Stomach (tissue), 9 donors: ENCODE data around the gene PRRX2. TPM values are rescaled to one million over a fixed set of nuclear protein-coding genes. Genes with fewer than 3 reads are reported as not detected.

Source experiments
- DNase-seq, 2 donors: peaks; one replicate each; pipeline versions ENCODE4 v3.0.0 to v3.0.0-alpha.2; 2013 to 2019
- H3K27ac ChIP-seq, 5 donors: fragments of 200-600 bp in 4 of 5; sonication (generic) in 4 of 5; one replicate each; pipeline ENCODE4 v1.5.1; 2013 to 2019; ENCODE audit warnings: mild to moderate bottlenecking in 1 of 5, moderate library complexity in 1 of 5
- H3K27me3 ChIP-seq, 3 donors: fragments of 200-600 bp; sonication (generic); one replicate each; pipeline ENCODE4 v1.5.1; 2017 to 2019; ENCODE audit warnings: mixed run types in 1 of 3
- H3K36me3 ChIP-seq, 4 donors: fragments of 200-600 bp; sonication (generic); 1 replicate in 3 of 4; 2 replicates in 1 of 4; pipeline ENCODE4 v1.5.1; 2016 to 2019
- H3K4me1 ChIP-seq, 4 donors: fragments of 200-600 bp; sonication (generic); one replicate each; pipeline ENCODE4 v1.5.1; 2016 to 2019
- H3K4me3 ChIP-seq, 4 donors: fragments of 200-600 bp; sonication (generic) in 3 of 4; one replicate each; pipeline ENCODE4 v1.5.1; 2016 to 2019; ENCODE audit warnings: mild to moderate bottlenecking in 1 of 4
- H3K9me3 ChIP-seq, 4 donors: fragments of 200-600 bp; sonication (generic); one replicate each; pipeline ENCODE4 v1.5.1; 2016 to 2019
- CTCF ChIP-seq, 7 experiments: fragments of 450-650 bp in 4 of 7; fragments of 200-600 bp in 3 of 7; sonication (generic) in 3 of 7; IDR thresholded peaks; one replicate each; pipeline ENCODE4 v1.5.1; 2016 to 2019; ENCODE audit warnings: antibody characterized with exemption in 7 of 7, control low read depth in 2 of 7, mild to moderate bottlenecking in 1 of 7
- EP300 ChIP-seq: sonication (generic); formaldehyde crosslinking; IDR thresholded peaks from one replicate; pipeline ENCODE4 v1.6.1; 2017; ENCODE audit warnings: antibody characterized with exemption
- POLR2A ChIP-seq, 4 donors: fragments of 450-650 bp; IDR thresholded peaks; one replicate each; pipeline ENCODE4 v1.6.1; 2016; ENCODE audit warnings: antibody characterized with exemption in 4 of 4, control low read depth in 2 of 4, mild to moderate bottlenecking in 1 of 4, moderate library complexity in 1 of 4
- POLR2AphosphoS5 ChIP-seq, 3 donors: sonication (generic); formaldehyde crosslinking; IDR thresholded peaks; one replicate each; pipeline ENCODE4 v1.6.1; 2016; ENCODE audit warnings: antibody characterized with exemption in 3 of 3
- WGBS, 5 donors: extraction: QIAGEN DNeasy Blood & Tissue Kit in 3 of 5; methylation state at CpG; one replicate each; pipeline versions ENCODE4 v1.1.5 to v1.1.7; 2013 to 2018; 5-methylcytosine and 5-hydroxymethylcytosine counted together
- intact Hi-C: fragments of 100-400 bp; cut with DNase I; formaldehyde crosslinking; loops from one replicate; pipeline ENCODE4 v1.15.1; 2023; ENCODE audit warnings: low total_unique reads
- polyA plus RNA-seq, 3 donors: library from polyadenylated mRNA; stranded (reverse); fragments of 200-250 nt; gene quantifications; one replicate each; pipeline ENCODE4 v1.2.3, GENCODE V29; 2013
- total RNA-seq, 5 donors: library from RNA; depleted of rRNA; stranded (reverse); fragments of >200 nt; gene quantifications; one replicate each; pipeline versions ENCODE4 v1.1.0 to v1.2.3, GENCODE V29; 2014 to 2016
- donor health status: healthy with polysubstance abuse.
- donor health status: Bipolar disorder and iron deficiency.
- donor health status: healthy.

Gene PRRX2
- total and polyA plus RNA-seq, 8 donors = 0.87 to 8.4 (median 3.0) TPM; not detected in 2

GRCh38 chr9:129712634-129713401, 47.4 kb downstream of the PRRX2 start:
- WGBS, 5 donors = 35 to 56% (median 48%) methylated on average over 18 to 26 of the region's 26 CpGs
- intact Hi-C loops = no loop called here
- peak in 1 of 3 donors; percentile 10 for TF ChIP-seq POLR2AphosphoS5 (IDR thresholded peaks at IDR 0.05)
- TF ChIP-seq CTCF (IDR thresholded peaks at IDR 0.05) = no peak
- no peak for TF ChIP-seq POLR2A (IDR thresholded peaks at IDR 0.05)
- TF ChIP-seq EP300 = no peak
- no peaks in the 10 kb centered on the region for H3K36me3 ChIP-seq
- peak in 1 of 2 donors; percentile 30 for DNase-seq
- H3K27me3 ChIP-seq = peaks cover 0 to 9% (median 0%) of the 10 kb centered on the region in 3 donors
- H3K4me3 ChIP-seq = no peak overlapping the region
- H3K27ac ChIP-seq = peak overlapping the region in 4 of 5 donors; percentile 50 to 72 (median 60)
- peaks cover 8 to 23% (median 13%) of the 10 kb centered on the region in 4 donors for H3K4me1 ChIP-seq
- no peaks in the 10 kb centered on the region for H3K9me3 ChIP-seq

- no peak overlapping the region for H3K4me3 ChIP-seq
- TF ChIP-seq POLR2A (IDR thresholded peaks at IDR 0.05) (no peak), POLR2AphosphoS5 (IDR thresholded peaks at IDR 0.05) (no peak), EP300 (no peak), CTCF (IDR thresholded peaks at IDR 0.05) (no peak)
- 84 to 91% (median 88%) methylated on average over 10 of the region's 10 CpGs for WGBS, 5 donors
- H3K9me3 ChIP-seq = no peaks in the 10 kb centered on the region
- DNase-seq = peak in 1 of 2 donors; percentile 1
- intact Hi-C loops = no loop called here
- H3K27ac ChIP-seq = peak overlapping the region in 4 of 5 donors; percentile 50 to 72 (median 60)
- H3K4me1 ChIP-seq = peaks cover 8 to 23% (median 13%) of the 10 kb centered on the region in 4 donors
- no peaks in the 10 kb centered on the region for H3K36me3 ChIP-seq
- H3K27me3 ChIP-seq = peaks cover 0 to 9% (median 0%) of the 10 kb centered on the region in 3 donors
These were observed 47.9 kb downstream of the PRRX2 start for GRCh38 chr9:129713402-129713679.

GRCh38 chr9:129714511-129715061, 49.1 kb downstream of the PRRX2 start:
- no peak for TF ChIP-seq POLR2AphosphoS5 (IDR thresholded peaks at IDR 0.05)
- TF ChIP-seq POLR2A (IDR thresholded peaks at IDR 0.05) = no peak
- TF ChIP-seq CTCF (IDR thresholded peaks at IDR 0.05) = no peak
- TF ChIP-seq EP300 = no peak
- WGBS, 5 donors = 62 to 82% (median 80%) methylated on average over 15 of the region's 15 CpGs
- Histone ChIP-seq H3K4me1 (peaks cover 8 to 23% (median 13%) of the 10 kb centered on the region in 4 donors), H3K36me3 (no peaks in the 10 kb centered on the region), H3K27me3 (peaks cover 0 to 16% (median 0%) of the 10 kb centered on the region in 3 donors), H3K4me3 (no peak overlapping the region), H3K9me3 (no peaks in the 10 kb centered on the region), H3K27ac (no peak overlapping the region)
- peak in 1 of 2 donors; percentile 20 for DNase-seq
- intact Hi-C loops = no loop called here

GRCh38 chr9:129716091-129716490, 50.6 kb downstream of the PRRX2 start:
- peak in 1 of 2 donors; percentile 28 for DNase-seq
- TF ChIP-seq CTCF (IDR thresholded peaks at IDR 0.05) = no peak
- no peak for TF ChIP-seq POLR2A (IDR thresholded peaks at IDR 0.05)
- peak in 1 of 3 donors; percentile 50 for TF ChIP-seq POLR2AphosphoS5 (IDR thresholded peaks at IDR 0.05)
- TF ChIP-seq EP300 = no peak
- H3K4me3 ChIP-seq = no peak overlapping the region
- H3K36me3 ChIP-seq = no peaks in the 10 kb centered on the region
- WGBS, 5 donors = 34 to 65% (median 56%) methylated on average over 5 of the region's 5 CpGs
- H3K27ac ChIP-seq = peak overlapping the region in 1 of 5 donors; percentile 24
- intact Hi-C loops = no loop called here
- no peaks in the 10 kb centered on the region for H3K9me3 ChIP-seq
- peaks cover 8 to 23% (median 13%) of the 10 kb centered on the region in 4 donors for H3K4me1 ChIP-seq
- peaks cover 0 to 27% (median 0%) of the 10 kb centered on the region in 3 donors for H3K27me3 ChIP-seq
